Ovary (tissue), 9 donors: Measurements from ENCODE around the gene TOP1. TPM values are rescaled to one million over a fixed set of nuclear protein-coding genes. Genes with fewer than 3 reads are reported as not detected.

Experiments
- DNase-seq, 5 donors: peaks; one replicate each; pipeline ENCODE4 v3.0.0-alpha.2; 2019 to 2020
- H3K27ac ChIP-seq, 2 donors: fragments of 200-600 bp; one replicate each; pipeline versions ENCODE4 v1.5.1 to v1.8.0; 2019 to 2022
- H3K27me3 ChIP-seq: fragments of 200-600 bp; one replicate; pipeline ENCODE4 v1.8.0; 2022
- H3K36me3 ChIP-seq: fragments of 200-600 bp; sonication (generic); one replicate; pipeline ENCODE4 v1.5.1; 2019
- H3K4me1 ChIP-seq: one replicate; pipeline ENCODE4 v1.8.1; 2013; ENCODE audit warnings: mild to moderate bottlenecking, moderate library complexity; ENCODE audit not compliant: insufficient read depth
- H3K4me3 ChIP-seq: fragments of 200-600 bp; sonication (generic); one replicate; pipeline ENCODE4 v1.5.1; 2017
- H3K9me3 ChIP-seq, 2 donors: fragments of 200-600 bp in 1 of 2; sonication (generic) in 1 of 2; one replicate each; pipeline versions ENCODE4 v1.5.1 to v1.8.1; 2013 to 2019; ENCODE audit warnings: mild to moderate bottlenecking in 1 of 2, moderate library complexity in 1 of 2
- CTCF ChIP-seq, 3 donors: fragments of 450-650 bp in 2 of 3; fragments of 200-600 bp in 1 of 3; IDR thresholded peaks; one replicate each; pipeline versions ENCODE4 v1.5.1 to v1.8.0; 2016 to 2022; ENCODE audit warnings: antibody characterized with exemption in 3 of 3, mild to moderate bottlenecking in 1 of 3
- EP300 ChIP-seq: sonication (generic); formaldehyde crosslinking; IDR thresholded peaks from one replicate; pipeline ENCODE4 v1.6.1; 2017; ENCODE audit warnings: antibody characterized with exemption
- POLR2A ChIP-seq: fragments of 450-650 bp; IDR thresholded peaks from one replicate; pipeline ENCODE4 v1.6.1; 2017; ENCODE audit warnings: antibody characterized with exemption, mild to moderate bottlenecking, moderate library complexity
- WGBS, 3 donors: extraction: QIAGEN DNeasy Blood & Tissue Kit in 1 of 3; methylation state at CpG; one replicate each; pipeline versions ENCODE4 v1.1.5 to v1.1.7; 2013 to 2017; 5-methylcytosine and 5-hydroxymethylcytosine counted together
- intact Hi-C, 4 donors: fragments of 100-400 bp; cut with DNase I; formaldehyde crosslinking; loops; one replicate each; pipeline versions ENCODE4 v1.11.0 to v1.15.1; 2022 to 2023
- polyA plus RNA-seq, 2 donors: library from polyadenylated mRNA; stranded (reverse); fragments of 200-250 nt in 1 of 2; fragments of 350-450 nt in 1 of 2; fragmentation: Illumina TruSeq in 1 of 2; extraction: RNeasy Lipid Tissue Mini Kit (QIAGEN cat#74804) in 1 of 2; gene quantifications; one replicate each; pipeline ENCODE4 v1.2.3, GENCODE V29; 2013 to 2014
- total RNA-seq, 7 donors: library from RNA; depleted of rRNA in 2 of 7; stranded (reverse); fragments of >200 nt in 2 of 7; fragmentation: NEBNext Ultra II Directional in 3 of 7; extraction: Animal tissue kit (Norgen Biotek cat#: 25700) in 3 of 7; gene quantifications; one replicate each; pipeline versions ENCODE4 v1.1.0 to v1.2.4, GENCODE V29; 2016 to 2023
- donor health status: DM: no; HTN: no; CAD: no; lungs with moderate emphysema.
- donor health status: DM: no; HTN: no; CAD: no.
- donor health status: Bipolar disorder and iron deficiency.
- donor health status: DM: yes; HTN: yes; CAD: no.
- donor health status: DM: no; HTN: no; CAD: no.
- donor health status: DM: yes; HTN: yes; CAD: no.

TOP1 gene
- total and polyA plus RNA-seq, 9 donors, result 20.9 to 48.4 (median 35.6) TPM

- TF ChIP-seq CTCF (IDR thresholded peaks at IDR 0.05) (no peak), EP300 (no peak), POLR2A (no peak)
- Histone ChIP-seq H3K27ac (peak overlapping the region in 1 of 2 donors; percentile 44), H3K4me1 (peaks cover 2% of the 10 kb centered on the region), H3K9me3 (no peaks in the 10 kb centered on the region), H3K27me3 (no peaks in the 10 kb centered on the region), H3K4me3 (no peak overlapping the region), H3K36me3 (no peaks in the 10 kb centered on the region)
- 89 to 91% (median 91%) methylated on average over 6 of the region's 6 CpGs for WGBS, 3 donors
- peak in 2 of 5 donors; percentile 10 to 15 for DNase-seq
- intact Hi-C loops, result loop anchor here in 3 of 4 donors (5.0 kb wide), 1 partner anchor 62 kb away; no protein-coding TSS in a partner anchor
Observed at GRCh38 chr20:41170386-41171105, 141.9 kb downstream of the TOP1 start.

GRCh38 chr20:41171736-41172295 lies 143.2 kb downstream of the TOP1 start:
- TF ChIP-seq EP300 (no peak), POLR2A (no peak), CTCF (IDR thresholded peaks at IDR 0.05) (no peak)
- H3K27me3 ChIP-seq, result no peaks in the 10 kb centered on the region
- peak overlapping the region; percentile 7 to 43 for H3K27ac ChIP-seq
- WGBS, 3 donors, result 59 to 72% (median 68%) methylated on average over 3 of the region's 3 CpGs
- peaks cover 2% of the 10 kb centered on the region for H3K4me1 ChIP-seq
- H3K9me3 ChIP-seq, result no peaks in the 10 kb centered on the region
- intact Hi-C loops, result loop anchor here (2.0 to 5.0 kb wide), 2 partner anchors 60 to 167 kb away; no protein-coding TSS in a partner anchor
- H3K4me3 ChIP-seq, result no peak overlapping the region
- DNase-seq, result peak in 2 of 5 donors; percentile 14 to 17
- H3K36me3 ChIP-seq, result no peaks in the 10 kb centered on the region

GRCh38 chr20:41172296-41173140 lies 143.9 kb downstream of the TOP1 start:
- peak in 4 of 5 donors; percentile 15 to 48 (median 43) for DNase-seq
- H3K27me3 ChIP-seq, result no peaks in the 10 kb centered on the region
- H3K27ac ChIP-seq, result peak overlapping the region; percentile 7 to 43
- no peak overlapping the region for H3K4me3 ChIP-seq
- WGBS, 3 donors, result 41 to 48% (median 45%) methylated on average over 18 of the region's 18 CpGs
- intact Hi-C loops, result loop anchor here (1.0 to 5.0 kb wide), 3 partner anchors 60 to 168 kb away; partner anchors contain the start of gene LPIN3 (in 2 of the 4)
- H3K4me1 ChIP-seq, result peaks cover 3% of the 10 kb centered on the region
- H3K36me3 ChIP-seq, result no peaks in the 10 kb centered on the region
- H3K9me3 ChIP-seq, result no peaks in the 10 kb centered on the region
- TF ChIP-seq POLR2A (no peak), CTCF (IDR thresholded peaks at IDR 0.05) (no peak), EP300 (no peak)

- H3K36me3 ChIP-seq, result no peaks in the 10 kb centered on the region
- peak; percentile 86 to 94 (median 91) for DNase-seq
- no peaks in the 10 kb centered on the region for H3K27me3 ChIP-seq
- 12 to 16% (median 15%) methylated on average over 9 of the region's 9 CpGs for WGBS, 3 donors
- peaks cover 5% of the 10 kb centered on the region for H3K4me1 ChIP-seq
- intact Hi-C loops, result loop anchor here (1.0 to 5.0 kb wide), 3 partner anchors 59 to 167 kb away; partner anchors contain the start of gene LPIN3 (in 2 of the 4)
- H3K27ac ChIP-seq, result peak overlapping the region in 1 of 2 donors; percentile 41
- TF ChIP-seq EP300, result no peak
- TF ChIP-seq CTCF (IDR thresholded peaks at IDR 0.05), result peak; percentile 91 to 98 (median 96)
- H3K9me3 ChIP-seq, result no peaks in the 10 kb centered on the region
- H3K4me3 ChIP-seq, result no peak overlapping the region
Observed at GRCh38 chr20:41173161-41173721, 144.6 kb downstream of the TOP1 start.
